C4-2B (cell line): Measurements from ENCODE around the gene SOX18.

Experiments used
- CTCF ChIP-seq: fragments of 450-650 bp; conservative IDR thresholded peaks from 2 replicates; pipeline ENCODE4 v1.5.1; 2017; ENCODE audit warnings: mild to moderate bottlenecking
- ZFX ChIP-seq: fragments of 450-650 bp; IDR thresholded peaks from 2 replicates; pipeline ENCODE4 v1.6.1; 2017

GRCh38 chr20:64037199-64037497 lies 12.3 kb downstream of the SOX18 start:
- no peak for TF ChIP-seq CTCF
- no peak for TF ChIP-seq ZFX
